ENCODE data around the gene AUTS2.

AUTS2 gene

DNA sequence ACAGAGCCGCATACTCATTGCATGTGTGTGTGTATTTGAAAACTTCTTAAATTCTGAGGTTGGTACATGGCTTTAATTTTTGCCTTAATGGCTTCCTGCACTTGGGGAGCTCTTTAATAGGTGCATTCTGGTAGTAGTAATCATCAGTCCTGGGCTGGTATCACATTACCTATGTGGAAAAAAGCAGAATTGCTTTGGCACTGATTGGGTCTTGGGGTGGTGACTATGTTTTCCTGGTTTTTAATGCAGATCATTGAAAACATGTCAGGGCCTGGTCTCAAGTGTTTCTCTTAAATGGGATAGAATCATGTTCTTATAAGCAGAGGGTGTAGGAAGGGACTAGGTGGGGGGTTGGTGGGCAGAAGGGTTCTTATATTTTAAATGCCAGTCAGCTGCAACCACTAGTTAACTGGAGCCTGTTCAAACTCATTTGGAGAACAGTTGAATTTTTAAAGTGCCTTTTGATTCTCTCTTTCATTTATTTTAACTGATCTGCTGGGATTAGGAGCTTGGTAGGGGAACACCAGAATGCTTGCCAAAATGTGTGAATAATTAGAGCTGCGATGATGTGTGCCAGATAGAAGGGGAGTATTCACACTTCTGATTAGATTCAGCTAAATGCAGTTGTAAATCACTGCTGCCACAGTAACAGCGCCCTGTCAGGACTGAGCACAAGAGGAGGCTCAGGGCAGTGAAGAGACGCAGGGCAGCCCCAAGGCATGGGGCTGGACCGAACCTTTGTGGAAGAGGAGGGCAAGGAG, 900.1 kb downstream of the AUTS2 start:
- no peak overlapping the region for H3K4me3 ChIP-seq (ENCODE audit: low read depth, low read length)

DNA sequence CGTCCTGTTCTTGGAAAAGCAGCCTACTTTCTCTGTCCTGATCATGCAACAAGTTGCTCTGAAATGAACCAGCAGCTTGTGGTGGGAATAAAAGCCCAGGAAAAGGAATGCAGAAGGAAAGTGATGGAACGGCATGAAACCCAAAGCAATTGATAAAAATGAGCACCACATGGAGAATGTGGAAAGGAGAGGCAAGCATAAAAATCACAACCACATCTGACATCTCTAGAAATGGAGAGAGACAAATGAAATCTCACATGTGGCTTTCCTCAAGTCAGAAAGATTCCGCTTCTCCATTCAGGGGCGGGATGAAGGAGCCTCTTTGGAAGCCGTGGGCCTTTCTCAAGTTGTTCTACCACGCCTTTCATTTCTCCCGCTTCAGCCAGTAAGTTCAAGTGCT, 902.0 kb downstream of the AUTS2 start:
- no peak overlapping the region for H3K4me3 ChIP-seq (ENCODE audit: low read depth, low read length)
- TF ChIP-seq, protein P1, sequence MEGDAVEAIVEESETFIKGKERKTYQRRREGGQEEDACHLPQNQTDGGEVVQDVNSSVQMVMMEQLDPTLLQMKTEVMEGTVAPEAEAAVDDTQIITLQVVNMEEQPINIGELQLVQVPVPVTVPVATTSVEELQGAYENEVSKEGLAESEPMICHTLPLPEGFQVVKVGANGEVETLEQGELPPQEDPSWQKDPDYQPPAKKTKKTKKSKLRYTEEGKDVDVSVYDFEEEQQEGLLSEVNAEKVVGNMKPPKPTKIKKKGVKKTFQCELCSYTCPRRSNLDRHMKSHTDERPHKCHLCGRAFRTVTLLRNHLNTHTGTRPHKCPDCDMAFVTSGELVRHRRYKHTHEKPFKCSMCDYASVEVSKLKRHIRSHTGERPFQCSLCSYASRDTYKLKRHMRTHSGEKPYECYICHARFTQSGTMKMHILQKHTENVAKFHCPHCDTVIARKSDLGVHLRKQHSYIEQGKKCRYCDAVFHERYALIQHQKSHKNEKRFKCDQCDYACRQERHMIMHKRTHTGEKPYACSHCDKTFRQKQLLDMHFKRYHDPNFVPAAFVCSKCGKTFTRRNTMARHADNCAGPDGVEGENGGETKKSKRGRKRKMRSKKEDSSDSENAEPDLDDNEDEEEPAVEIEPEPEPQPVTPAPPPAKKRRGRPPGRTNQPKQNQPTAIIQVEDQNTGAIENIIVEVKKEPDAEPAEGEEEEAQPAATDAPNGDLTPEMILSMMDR (IDR thresholded peaks at IDR 0.05; ENCODE audit: low read depth, low read length) = no peak

More for the DNA sequence above, 900.1 kb downstream of the AUTS2 start:
- TF ChIP-seq, protein P1 (IDR thresholded peaks at IDR 0.05; ENCODE audit: low read depth, low read length) = no peak

DNA sequence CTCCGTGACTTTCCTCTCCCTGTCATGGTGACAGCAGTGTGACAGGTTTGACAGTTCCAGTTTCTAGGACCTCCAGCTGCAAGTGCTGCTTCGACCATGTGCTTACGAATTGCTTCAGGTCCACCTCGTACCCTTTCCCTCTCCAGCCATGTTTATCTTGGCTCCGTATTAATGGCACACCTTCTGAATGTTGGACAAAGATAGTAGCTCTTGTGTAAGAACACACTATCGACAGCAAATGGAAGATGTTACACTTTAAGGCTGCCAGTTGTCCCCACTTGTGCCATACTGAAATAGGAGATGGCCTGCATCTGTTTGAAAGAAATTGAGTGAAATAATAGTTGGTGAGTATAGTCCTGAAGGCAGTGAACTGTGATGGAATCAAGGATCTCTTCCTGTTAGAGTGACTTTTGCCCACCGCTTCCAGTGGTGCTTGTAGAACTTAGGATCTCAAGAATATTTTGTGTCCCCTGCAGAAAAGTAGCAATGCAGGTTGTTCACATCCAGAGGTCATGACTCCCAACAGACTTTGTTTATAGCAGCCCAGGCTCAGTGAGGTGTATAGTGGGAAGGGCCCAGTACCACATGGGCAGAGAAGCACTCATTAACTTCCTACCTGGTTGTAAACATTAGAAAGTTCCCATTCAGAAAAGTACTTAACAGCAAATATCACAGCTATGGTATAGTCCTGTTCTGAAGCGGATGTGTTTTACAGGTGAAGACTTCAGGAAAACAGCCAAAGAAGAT, 904.0 kb downstream of the AUTS2 start:
- TF ChIP-seq, protein P1 (IDR thresholded peaks at IDR 0.05; ENCODE audit: low read depth, low read length) = no peak

GRCh38 chr7:70504254-70504653, 906.0 kb downstream of the AUTS2 start:
- TF ChIP-seq, protein P1 (IDR thresholded peaks at IDR 0.05; ENCODE audit: low read depth, low read length) = no peak
- no peak overlapping the region for H3K4me3 ChIP-seq (ENCODE audit: low read depth, low read length)

More for the DNA sequence above, 904.0 kb downstream of the AUTS2 start:
- H3K4me3 ChIP-seq (ENCODE audit: low read depth, low read length) = no peak overlapping the region

GRCh38 chr7:70505468-70505867, 907.2 kb downstream of the AUTS2 start:
- TF ChIP-seq, protein P1 (IDR thresholded peaks at IDR 0.05; ENCODE audit: low read depth, low read length) = no peak
- H3K4me3 ChIP-seq (ENCODE audit: low read depth, low read length) = no peak overlapping the region

- TF ChIP-seq, protein P1 (IDR thresholded peaks at IDR 0.05; ENCODE audit: low read depth, low read length) = no peak
- no peak overlapping the region for H3K4me3 ChIP-seq (ENCODE audit: low read depth, low read length)
These were observed 907.6 kb downstream of the AUTS2 start for GRCh38 chr7:70505886-70506285.

DNA sequence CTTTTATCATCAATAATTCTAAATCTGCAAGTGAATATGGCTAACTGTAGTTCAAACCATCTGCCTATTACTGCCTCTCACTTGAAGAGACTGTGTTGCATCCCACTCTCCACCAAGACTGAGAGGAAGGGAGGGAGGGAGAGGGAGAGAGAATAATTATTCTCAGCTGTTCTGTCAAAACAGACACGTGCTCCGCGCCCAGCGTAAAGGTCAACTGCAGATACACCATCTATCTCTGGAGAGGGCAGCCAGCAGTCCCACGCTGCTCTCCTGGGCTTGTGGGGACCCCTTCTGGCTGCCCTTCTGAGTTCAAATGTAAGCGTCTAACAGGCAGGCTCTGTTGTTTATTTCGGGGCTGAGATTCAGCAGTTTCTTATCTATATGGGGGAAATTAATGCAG, 908.2 kb downstream of the AUTS2 start:
- TF ChIP-seq, protein P1 (IDR thresholded peaks at IDR 0.05; ENCODE audit: low read depth, low read length) = no peak
- no peak overlapping the region for H3K4me3 ChIP-seq (ENCODE audit: low read depth, low read length)
